ENCODE measurements around the gene BLACAT1.

- TF ChIP-seq CTCF (IDR thresholded peaks at IDR 0.05) (no peak), POLR2AphosphoS5 (IDR thresholded peaks at IDR 0.05; ENCODE audit: low read depth, low read length) (no peak), REST (IDR thresholded peaks at IDR 0.05; ENCODE audit: insufficient read depth in 1 of 2, low read depth in 2 of 2, low read length in 1 of 2) (no peak)
Measured at GRCh38 chr1:205420938-205421337, 34.9 kb downstream of the BLACAT1 start.

All from Panc1 (cell line).